Activated CD8-positive, alpha-beta memory T cell treated with anti-CD3 and anti-CD28 coated beads for 48 hours (primary cell): ENCODE data around the gene SYK.
"Not testable (repeated sequence)": the region's sequence is repeated elsewhere in the genome, so short reads cannot be mapped to it uniquely, and the experiment has no call there.

Experiments
- DNase-seq, 3 experiments: peaks; one replicate each; pipeline ENCODE4 v3.0.0-alpha.2; 2020; ENCODE audit warnings: low read depth in 2 of 3, low spot score in 2 of 3

The SYK gene

DNA sequence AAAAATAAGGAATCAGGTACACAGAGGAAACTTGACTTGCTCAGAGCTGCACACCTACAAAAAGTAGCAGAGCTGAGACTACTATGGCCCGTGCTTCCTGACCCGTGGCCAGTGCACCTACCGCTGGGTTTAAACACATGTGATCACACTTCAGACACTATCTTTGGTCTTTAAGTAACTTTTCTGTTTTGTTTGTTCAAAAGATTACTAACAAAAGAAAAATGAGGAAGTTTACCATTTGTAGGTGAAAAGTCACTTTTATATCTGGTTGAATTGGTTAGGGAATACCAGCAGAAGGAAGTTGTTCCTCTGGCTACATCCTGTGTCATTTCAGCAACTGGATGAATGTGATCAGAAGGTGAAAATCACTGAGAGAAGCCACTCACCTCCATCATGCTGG, 6.5 kb upstream of the SYK start:
- no peak for DNase-seq

GRCh38 chr9:90795871-90796317, 5.7 kb upstream of the SYK start:
- DNase-seq: no peak

- no peak for DNase-seq
These were observed 2.3 kb upstream of the SYK start for GRCh38 chr9:90799271-90799852.

GRCh38 chr9:90801973-90802322, 329 bp downstream of the SYK start:
- DNase-seq: no peak

- DNase-seq: no peak
These were observed 867 bp downstream of the SYK start for GRCh38 chr9:90802386-90802985.

GRCh38 chr9:90803860-90804593, 2.4 kb downstream of the SYK start:
- DNase-seq: no peak

GRCh38 chr9:90805006-90805996, 3.7 kb downstream of the SYK start:
- no peak for DNase-seq

- no peak for DNase-seq
These were observed 5.4 kb downstream of the SYK start for GRCh38 chr9:90807006-90807405.

- no peak for DNase-seq
These were observed 6.8 kb downstream of the SYK start for GRCh38 chr9:90808398-90808797.

DNA sequence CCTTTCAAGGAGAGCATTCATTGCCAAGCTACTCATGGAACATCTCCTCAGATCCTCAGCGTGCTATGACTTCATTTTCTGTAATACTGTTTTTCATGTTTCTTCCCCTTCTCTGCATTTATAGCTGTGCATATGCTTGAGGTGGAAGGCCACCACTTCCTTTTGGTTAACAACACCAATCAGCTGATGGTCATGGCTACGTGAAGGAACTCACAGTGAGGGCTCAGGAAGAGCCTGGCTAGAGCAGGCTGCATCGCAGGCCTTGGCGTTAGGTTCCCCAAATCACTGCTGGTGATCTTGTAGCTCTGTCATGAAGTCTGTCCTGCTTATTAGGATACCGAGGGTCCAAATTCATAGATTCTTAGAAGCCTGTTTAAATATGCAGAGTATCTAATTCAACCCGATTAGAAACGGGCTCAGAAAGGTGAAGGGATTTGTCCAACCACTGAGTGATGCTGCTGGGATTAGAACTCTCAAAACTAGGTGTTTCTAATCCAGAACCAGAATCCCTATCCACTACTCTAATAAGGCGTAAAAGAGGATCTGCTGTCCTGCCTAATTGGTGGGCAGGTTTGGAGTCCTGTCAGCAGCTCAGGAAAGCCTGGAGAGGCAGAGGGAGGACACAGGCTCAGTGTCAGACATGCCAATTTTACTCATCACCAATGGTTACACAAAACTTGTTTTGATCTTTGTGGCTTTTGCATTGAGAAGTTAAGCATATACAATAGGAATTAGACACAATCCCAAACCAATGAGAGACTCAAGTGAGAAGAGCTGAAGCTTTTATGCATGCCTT, 7.5 kb downstream of the SYK start:
- no peak for DNase-seq

DNA sequence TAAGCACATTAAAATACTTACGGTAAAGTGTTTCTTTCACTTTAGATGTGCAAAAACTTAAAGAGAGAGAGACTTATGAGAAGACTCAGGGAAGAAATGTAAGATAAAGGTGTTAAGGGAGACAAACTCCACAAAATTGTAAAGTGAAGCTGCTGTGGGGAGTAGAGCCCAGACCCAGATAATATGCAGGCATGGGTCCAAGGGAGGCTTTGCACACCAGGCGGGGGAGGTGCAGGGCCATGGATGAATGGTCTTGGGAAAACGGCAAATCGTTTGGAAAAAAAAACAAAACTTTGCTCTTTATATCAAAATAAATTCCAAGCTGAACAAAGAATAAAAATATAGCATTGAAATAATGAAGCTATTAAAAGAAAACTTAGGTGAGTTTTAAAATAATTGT, 9.1 kb downstream of the SYK start:
- no peak for DNase-seq

DNA sequence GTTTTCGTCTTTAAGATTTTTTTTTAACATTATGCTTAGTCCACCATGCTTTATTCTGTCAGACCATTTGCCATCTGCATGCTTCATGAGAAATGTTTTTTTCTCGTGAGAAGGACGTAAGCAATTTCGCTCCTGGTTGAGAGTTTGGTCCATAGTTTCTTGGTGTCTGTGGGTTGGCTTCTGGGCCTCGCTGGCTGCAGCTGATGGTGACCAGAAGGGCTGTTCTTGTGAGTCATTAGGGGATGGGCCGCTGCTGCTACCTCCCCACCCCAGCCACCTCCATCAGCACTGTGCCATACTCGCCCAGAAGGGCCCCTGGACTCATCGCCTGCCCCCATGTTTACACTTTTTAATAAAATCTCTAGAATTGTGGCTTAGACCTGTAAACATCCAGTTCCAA, 11.4 kb downstream of the SYK start:
- DNase-seq: no peak

DNA sequence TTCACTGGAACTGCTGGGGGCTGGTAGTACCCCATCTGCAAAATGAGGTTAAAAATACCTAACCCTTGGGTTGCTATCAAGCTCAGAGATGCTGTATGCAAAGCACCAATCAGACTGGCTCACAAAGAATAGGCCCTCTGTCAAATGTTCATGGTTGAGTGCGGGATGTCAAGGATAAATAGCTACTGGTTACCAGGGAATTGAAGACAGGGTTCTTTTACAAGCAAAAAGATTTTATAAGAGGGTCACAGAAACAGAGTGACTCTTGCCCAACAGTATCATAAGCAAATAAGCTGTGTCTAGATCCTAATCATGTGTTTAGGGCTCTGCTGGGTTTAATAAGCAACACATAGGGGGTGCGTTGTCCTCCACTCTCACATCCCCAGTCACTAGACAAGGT, 11.9 kb downstream of the SYK start:
- no peak for DNase-seq

GRCh38 chr9:90814355-90814754, 12.7 kb downstream of the SYK start:
- DNase-seq: no peak

- no peak for DNase-seq
These were observed 13.7 kb downstream of the SYK start for GRCh38 chr9:90815183-90815943.

DNA sequence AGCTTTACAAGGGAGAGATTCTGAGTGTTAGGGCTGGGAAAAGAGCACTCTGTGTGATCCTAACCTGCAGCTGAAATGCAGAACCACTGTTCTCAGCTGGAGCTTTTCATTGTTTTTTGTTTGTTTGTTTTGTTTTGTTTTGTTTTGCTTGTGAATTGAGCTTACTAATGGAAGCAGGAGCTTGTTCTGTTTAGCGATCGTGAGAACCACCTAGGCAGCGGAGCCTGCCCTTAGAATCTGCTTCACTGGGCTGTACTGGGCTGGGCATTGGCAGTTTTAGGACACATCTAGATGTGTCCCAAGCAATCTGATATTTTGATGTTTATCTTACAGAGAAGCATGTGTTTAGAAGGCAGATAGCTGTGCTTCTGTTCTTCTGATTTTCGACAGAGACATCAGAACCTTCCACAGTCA, 14.3 kb downstream of the SYK start:
- no peak for DNase-seq

DNA sequence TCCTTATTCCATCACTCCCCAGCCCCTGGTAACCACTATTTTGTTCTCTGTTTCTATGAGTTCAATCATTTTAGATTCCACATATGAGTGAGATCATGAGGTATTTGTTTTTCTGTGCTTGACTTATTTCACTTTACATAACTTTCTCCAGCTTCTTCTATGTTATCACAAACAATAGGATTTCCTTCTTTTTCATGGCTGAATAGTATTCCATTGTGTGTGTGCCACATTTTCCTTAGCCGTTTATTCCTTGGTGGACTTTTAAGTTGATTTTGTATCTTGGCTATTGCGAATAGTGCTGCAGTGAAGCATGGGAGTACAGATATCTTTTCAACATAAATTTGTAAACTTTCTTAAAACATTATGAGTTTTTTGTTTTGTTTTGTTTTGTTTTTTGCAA, 15.1 kb downstream of the SYK start:
- no peak for DNase-seq

GRCh38 chr9:90818279-90818678, 16.7 kb downstream of the SYK start:
- no peak for DNase-seq

- DNase-seq: not testable (repeated sequence)
These were observed 18.8 kb downstream of the SYK start for GRCh38 chr9:90820406-90820805.

DNA sequence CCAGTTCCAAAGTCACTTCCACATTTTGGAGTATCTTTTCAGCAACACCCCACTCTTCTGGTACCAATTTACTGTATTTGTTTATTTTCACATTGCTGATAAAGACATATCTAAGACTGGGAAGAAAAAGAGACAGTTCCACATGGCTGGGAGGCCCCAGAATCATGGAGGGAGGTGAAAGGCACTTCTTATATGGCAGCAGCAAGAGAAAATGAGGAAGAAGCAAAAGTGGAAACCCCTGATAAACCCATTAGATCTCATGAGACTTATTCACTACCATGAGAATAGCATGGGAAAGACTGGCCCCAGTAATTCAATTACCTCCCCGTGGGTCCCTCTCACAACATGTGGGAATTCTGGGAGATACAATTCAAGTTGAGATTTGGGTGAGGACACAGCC, 19.6 kb downstream of the SYK start:
- not testable (repeated sequence) for DNase-seq
